Suprapubic skin (tissue), 4 donors: Measurements from ENCODE around the gene CYP3A7.

ENCODE experiments used
- CTCF ChIP-seq, 2 donors: fragments of 200-600 bp in 1 of 2; fragments of 450-650 bp in 1 of 2; sonication (generic) in 1 of 2; IDR thresholded peaks; one replicate each; pipeline ENCODE4 v1.5.1; 2016 to 2019; ENCODE audit warnings: antibody characterized with exemption in 2 of 2, mild to moderate bottlenecking in 1 of 2, moderate library complexity in 1 of 2
- EP300 ChIP-seq: sonication (generic); formaldehyde crosslinking; IDR thresholded peaks from one replicate; pipeline ENCODE4 v1.6.1; 2017; ENCODE audit warnings: antibody characterized with exemption
- POLR2AphosphoS5 ChIP-seq, 3 donors: sonication (generic); formaldehyde crosslinking; IDR thresholded peaks; one replicate each; pipeline ENCODE4 v1.6.1; 2017; ENCODE audit warnings: antibody characterized with exemption in 3 of 3

- TF ChIP-seq CTCF (IDR thresholded peaks at IDR 0.05), result no peak
- no peak for TF ChIP-seq POLR2AphosphoS5 (IDR thresholded peaks at IDR 0.05)
- TF ChIP-seq EP300, result no peak
Measured at GRCh38 chr7:99665312-99666012, 69.5 kb downstream of the CYP3A7 start.
